NT2/D1 (cell line): ENCODE data around the gene SLC20A1.

ENCODE experiments used
- YY1 ChIP-seq: IDR thresholded peaks from 2 replicates; pipeline ENCODE4 v1.6.1; 2011; ENCODE audit not compliant: insufficient read length, insufficient read depth
- ZNF274 ChIP-seq: IDR thresholded peaks from 2 replicates; pipeline ENCODE4 v1.6.1; 2011; ENCODE audit warnings: mild to moderate bottlenecking, low read depth, low read length

- TF ChIP-seq YY1 (no peak), ZNF274 (no peak)
These were observed 36.4 kb downstream of the SLC20A1 start for GRCh38 chr2:112682101-112682500.
